ENCODE data around the gene NCEH1.

The NCEH1 gene

DNA sequence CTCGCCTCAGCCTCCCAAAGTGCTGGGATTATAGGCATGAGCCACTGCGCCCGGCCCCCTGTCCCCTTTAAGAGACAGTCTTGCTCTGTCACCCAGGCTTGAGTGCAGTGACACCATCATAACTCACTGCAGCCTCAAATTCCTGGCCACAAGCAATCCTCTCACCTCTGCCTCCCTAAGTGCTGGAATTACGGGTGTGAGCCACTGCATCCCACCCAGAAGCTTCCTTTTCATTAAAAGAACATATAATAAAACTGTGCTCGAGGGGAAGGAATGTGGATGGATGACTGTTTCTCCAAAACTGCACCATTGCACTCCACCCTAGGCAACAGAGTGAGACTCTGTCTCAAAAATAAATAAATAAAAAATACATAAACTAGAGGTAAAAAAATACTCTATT lies 70.1 kb downstream of the NCEH1 start:
- DNase-seq: no peak

DNA sequence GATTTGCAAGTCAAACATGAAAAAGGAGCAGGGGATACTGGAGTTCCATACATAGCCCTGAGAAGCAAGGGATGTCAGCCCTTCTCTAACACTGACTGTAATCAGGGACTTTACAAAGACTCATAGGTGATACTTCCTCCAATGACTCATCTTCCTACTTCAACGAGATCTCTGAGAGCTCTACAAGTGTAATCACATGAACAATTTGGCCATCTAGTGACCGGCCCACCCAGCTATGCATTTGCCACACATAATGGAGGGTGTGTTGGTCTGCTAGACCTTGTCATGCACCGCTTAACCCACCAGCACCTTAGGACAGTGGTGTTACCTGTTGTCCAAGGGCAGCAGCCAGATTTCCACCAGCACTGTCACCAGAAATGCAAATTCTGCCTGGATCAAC lies 75.3 kb downstream of the NCEH1 start:
- no peak for DNase-seq

DNA sequence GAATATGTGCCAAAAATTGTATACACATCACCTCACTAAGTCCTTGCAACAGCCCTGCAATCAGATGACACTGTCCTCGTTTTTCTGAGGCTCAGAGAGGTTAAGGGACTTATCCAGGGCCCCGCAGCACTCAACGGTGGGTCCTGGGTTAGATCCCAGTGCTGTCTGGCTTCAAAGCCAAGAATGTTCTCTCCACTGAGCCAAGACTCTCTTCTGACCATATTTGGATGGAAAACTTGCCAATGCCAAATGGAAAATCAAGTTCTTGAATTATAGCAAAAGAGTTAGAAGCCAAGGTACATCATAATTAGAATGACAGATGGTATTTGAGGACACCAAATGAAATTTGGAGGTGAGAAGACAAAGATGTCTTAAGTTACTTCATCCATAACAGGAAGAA lies 75.9 kb downstream of the NCEH1 start:
- no peak for DNase-seq

DNA sequence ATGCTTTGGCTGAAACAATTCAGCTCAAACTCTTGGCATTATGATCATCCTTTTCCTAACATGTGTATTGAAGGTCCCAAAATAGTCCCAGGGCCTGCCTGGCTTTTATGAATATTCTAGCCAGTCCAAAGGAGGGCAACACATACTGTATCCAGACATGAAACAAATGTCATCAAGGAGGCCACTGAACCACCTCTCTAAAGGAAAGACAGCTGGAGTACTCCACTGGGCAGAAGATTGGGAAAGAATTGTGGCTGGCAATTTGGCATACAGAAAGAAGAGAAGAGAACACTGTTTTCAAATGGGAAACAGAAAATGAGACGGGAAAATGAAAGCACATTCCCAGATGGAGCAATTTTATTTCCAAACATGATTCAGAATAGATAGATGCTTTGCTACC lies 80.6 kb downstream of the NCEH1 start:
- no peak for DNase-seq

GRCh38 chr3:172629470-172629869 lies 81.4 kb downstream of the NCEH1 start:
- DNase-seq: no peak

GRCh38 chr3:172627057-172627809 lies 83.6 kb downstream of the NCEH1 start:
- DNase-seq: no peak

GRCh38 chr3:172626021-172626640 lies 84.7 kb downstream of the NCEH1 start:
- DNase-seq: no peak

DNA sequence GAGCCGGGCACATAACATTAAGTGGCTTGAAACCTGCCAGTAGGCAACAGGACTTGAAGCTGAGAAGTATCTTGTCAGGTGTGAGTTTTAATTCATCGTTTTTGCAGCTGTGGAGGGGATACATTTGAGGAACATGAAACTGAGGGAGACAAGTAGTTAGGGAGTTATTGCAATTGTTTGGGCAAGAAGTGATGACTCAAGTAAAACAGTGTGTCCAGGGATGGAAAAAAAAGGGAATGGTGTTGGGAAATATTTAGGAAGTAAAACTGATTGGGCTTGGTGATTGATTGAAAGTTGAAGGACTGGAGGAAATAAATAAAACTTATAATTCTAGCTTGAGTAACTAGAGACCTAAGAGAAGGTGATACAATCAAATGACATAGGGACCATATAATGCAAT lies 85.5 kb downstream of the NCEH1 start:
- DNase-seq: no peak

DNA sequence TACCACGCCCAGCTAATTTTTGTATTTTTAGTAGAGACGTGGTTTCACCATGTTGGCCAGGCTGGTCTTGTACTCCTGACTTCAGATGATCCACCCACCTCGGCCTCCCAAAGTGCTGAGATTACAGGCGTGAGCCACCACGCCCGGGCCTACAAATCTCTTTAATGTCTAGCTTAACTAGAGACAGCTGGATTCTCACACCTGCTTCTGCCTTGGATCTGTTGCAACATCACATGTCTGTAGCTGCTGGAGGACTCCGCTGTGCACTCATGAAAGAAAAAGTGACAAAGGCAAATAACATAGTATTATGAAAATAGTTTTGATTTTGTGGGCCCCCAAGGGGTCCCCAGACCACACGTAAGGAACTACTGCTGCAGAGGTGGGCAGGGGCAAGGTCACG lies 85.9 kb downstream of the NCEH1 start:
- no peak for DNase-seq

DNA sequence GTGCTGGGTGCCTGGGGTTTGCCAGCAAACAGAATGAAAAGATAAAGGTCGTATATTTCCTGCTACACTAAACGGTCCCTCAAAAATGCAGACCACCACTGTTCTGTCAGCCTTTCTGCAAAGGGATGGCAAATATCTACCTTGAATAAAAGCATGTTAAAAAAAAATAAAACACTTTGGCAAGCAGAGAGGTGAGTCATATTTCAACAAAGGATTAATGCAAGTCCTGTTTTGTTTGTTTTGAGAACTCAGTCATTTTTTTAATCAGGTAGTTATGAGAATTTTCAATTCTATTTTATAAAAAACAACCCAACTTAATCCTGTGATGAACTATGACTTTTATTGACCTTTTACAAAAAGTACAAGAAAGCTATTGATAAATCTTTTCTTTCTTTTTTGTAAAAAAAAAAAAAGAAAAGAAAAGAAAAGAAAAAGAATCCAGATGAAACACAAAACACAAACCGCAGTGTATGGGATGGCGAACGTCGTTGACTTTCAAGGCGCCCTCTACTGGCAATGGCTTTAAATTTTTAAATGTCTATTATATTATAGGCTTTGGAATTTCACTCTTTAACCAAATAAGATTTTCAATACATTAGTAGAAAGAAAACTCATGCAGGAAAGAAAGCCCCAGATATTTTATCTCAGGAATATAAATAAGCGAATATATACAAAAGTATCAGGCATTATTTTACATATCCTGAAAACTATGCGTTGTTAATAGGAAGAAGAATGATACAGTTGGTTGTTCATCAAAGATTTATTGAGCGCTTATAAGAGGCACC lies 87.8 kb downstream of the NCEH1 start:
- DNase-seq: peak; percentile 61

GRCh38 chr3:172622156-172622555 lies 88.7 kb downstream of the NCEH1 start:
- DNase-seq: no peak

DNA sequence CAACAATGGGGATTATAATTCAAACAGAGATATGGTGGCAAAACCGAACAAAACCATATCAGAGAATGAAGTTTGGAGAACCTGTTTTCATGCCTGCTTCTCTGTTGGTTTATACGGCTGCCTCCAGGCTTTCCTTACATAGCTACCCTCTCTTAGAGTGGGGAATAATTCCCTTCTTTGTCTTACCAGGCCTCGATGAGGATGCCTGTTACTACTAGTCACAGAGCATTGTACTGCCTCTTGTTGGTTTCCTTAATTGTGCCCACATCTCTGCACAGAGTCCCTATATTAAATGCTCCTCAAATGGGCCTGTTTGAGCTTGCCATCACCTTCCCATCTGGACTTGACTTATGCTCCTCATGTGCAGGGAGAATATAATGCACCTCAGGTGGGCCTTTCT lies 92.9 kb downstream of the NCEH1 start:
- no peak for DNase-seq

DNA sequence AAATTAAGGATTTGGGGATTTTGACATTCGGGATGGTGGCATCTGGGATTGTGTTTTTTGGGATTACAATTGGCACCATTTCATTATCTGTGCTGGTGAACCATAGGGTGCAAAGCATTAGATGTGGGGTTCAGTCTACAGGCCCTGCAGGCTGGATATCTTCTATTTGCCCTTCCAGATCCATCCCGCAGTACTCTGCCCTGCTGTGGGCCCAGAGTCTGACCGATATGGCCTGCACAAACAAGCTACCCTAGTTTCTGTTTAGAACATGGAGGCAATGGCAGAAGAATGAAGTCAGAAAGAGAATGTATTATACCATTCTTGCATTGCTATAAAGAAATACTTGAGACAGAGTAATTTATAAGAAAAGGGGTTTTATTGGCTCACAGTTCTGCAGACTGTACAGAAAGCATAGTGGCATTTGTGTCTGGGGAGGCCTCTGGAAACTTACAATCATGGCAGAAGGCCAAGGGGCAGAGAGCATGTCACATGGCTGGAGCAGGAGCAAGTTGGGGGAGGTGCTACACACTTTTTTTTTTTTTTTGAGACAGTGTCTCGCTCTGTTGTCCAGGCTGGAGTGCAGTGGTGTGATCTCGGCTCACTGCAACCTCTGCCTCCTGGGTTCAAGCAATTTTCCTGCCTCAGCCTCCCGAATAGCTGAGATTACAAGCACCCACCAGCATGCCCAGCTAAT lies 93.7 kb downstream of the NCEH1 start:
- peak; percentile 31 for DNase-seq

GRCh38 chr3:172616031-172616461 lies 94.8 kb downstream of the NCEH1 start:
- no peak for DNase-seq

DNA sequence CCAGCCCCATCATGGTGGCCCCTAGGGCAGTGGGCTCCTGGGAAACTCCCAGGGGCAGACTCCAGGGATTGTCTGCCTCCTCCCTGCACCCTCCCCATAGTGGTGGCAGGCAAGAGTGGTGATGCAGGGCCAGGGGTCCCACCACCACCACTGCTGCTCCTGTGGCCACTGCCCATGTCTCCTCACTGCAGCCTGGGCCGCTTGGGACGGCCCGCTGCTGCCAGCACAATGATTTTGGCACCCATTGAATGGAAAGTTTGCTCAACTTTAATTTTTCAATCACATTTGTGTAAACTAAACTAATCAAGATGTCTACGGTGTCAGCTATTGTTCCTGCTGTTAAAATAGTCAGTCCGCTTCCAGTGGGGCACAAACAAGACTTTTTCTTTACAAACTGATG lies 95.6 kb downstream of the NCEH1 start:
- DNase-seq: no peak

- no peak for DNase-seq
Measured at GRCh38 chr3:172614340-172615274, 96.3 kb downstream of the NCEH1 start.

DNA sequence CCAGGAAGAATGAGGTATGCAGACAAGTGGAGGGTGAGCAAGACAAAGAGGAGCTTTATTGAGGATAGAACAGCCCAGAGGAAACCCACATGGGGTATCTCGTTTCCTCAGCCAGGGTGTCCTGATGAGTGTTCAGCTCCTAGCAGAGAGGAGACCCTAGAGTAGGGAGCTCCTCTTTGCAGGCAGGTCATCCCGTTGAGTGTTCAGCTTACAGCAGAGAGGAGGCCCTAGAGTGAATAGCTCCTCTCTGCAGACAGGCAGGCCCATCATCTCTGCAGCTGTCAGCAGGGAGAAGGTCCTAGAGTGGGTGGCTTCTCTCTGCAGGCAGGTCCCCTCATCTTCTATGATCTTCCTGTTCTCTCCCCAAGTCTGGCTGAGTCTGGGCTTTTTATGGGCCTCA lies 97.0 kb downstream of the NCEH1 start:
- no peak for DNase-seq

GRCh38 chr3:172612871-172613678 lies 97.8 kb downstream of the NCEH1 start:
- no peak for DNase-seq

GRCh38 chr3:172609750-172610149 lies 101.1 kb downstream of the NCEH1 start:
- no peak for DNase-seq

DNA sequence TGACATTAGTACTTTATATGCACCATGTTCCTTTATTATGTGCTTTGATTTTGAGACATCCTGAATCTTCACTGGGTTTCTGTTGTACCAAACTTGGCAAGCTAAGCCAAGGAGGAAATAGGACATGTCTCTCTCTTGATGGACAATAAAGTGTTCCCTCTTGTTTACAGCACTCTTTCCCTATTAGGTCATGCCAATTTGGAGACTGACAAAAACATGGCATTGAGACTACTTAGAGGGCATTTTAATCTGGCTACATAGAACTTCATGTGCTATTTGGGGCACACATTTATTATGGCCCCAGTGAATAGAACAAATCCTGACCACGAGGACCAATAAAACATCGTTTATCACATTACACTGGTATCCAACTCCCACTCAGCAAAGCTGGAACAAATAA lies 102.3 kb downstream of the NCEH1 start:
- DNase-seq: no peak

Data from RPMI8226 (cell line).